Neural progenitor cell (in vitro differentiated cells): ENCODE data around the gene SLC25A44. TPM values are rescaled to one million over a fixed set of nuclear protein-coding genes. Genes with fewer than 3 reads are reported as not detected.

Source experiments
- DNase-seq: peaks from one replicate; pipeline ENCODE4 v3.0.0-alpha.2; 2016; ENCODE audit warnings: low spot score
- H2AFZ ChIP-seq: fragments of 200-600 bp; sonication (generic); replicated peaks from 2 replicates; pipeline ENCODE4 v1.6.1; 2016; ENCODE audit warnings: antibody characterized with exemption
- H3F3A ChIP-seq: fragments of 200-600 bp; sonication (generic); 2 replicates; pipeline ENCODE4 v1.6.1; 2016; ENCODE audit warnings: antibody characterized with exemption, low read depth
- H3K27ac ChIP-seq: fragments of 200-600 bp; sonication (generic); 2 replicates; pipeline ENCODE4 v1.5.1; 2016; ENCODE audit warnings: mild to moderate bottlenecking
- H3K27me3 ChIP-seq: fragments of 200-600 bp; sonication (generic); 2 replicates; pipeline ENCODE4 v1.6.1; 2016; ENCODE audit warnings: mild to moderate bottlenecking, moderate library complexity
- H3K36me3 ChIP-seq: fragments of 200-600 bp; sonication (generic); 2 replicates; pipeline ENCODE4 v1.5.1; 2016
- H3K4me1 ChIP-seq: fragments of 200-600 bp; sonication (generic); 2 replicates; pipeline ENCODE4 v1.6.1; 2016; ENCODE audit warnings: mixed run types
- H3K4me2 ChIP-seq: fragments of 200-600 bp; sonication (generic); 2 replicates; pipeline ENCODE4 v1.6.1; 2016
- H3K4me3 ChIP-seq: fragments of 200-600 bp; sonication (generic); 2 replicates; pipeline ENCODE4 v1.5.1; 2016
- H3K79me2 ChIP-seq: fragments of 200-600 bp; sonication (generic); 2 replicates; pipeline ENCODE4 v1.6.1; 2016; ENCODE audit warnings: low read depth
- H3K9ac ChIP-seq: fragments of 200-600 bp; sonication (generic); 2 replicates; pipeline ENCODE4 v1.6.1; 2016
- H3K9me3 ChIP-seq: fragments of 200-600 bp; sonication (generic); 2 replicates; pipeline ENCODE4 v1.5.1; 2016; ENCODE audit warnings: low read depth
- H4K20me1 ChIP-seq: fragments of 200-600 bp; sonication (generic); 2 replicates; pipeline ENCODE4 v1.6.1; 2016; ENCODE audit warnings: low read depth
- H3K27ac Mint-ChIP-seq: 3 replicates; pipeline ENCODE4 v1.8.0; 2021; ENCODE audit warnings: mixed read lengths
- H3K27me3 Mint-ChIP-seq: 2 replicates; pipeline ENCODE4 v1.8.0; 2022; ENCODE audit warnings: low read depth, mild to moderate bottlenecking, inconsistent platforms, moderate library complexity, mixed read lengths; ENCODE audit not compliant: insufficient read depth
- H3K36me3 Mint-ChIP-seq: 3 replicates; pipeline ENCODE4 v1.8.0; 2021; ENCODE audit warnings: mixed read lengths
- H3K4me1 Mint-ChIP-seq: 3 replicates; pipeline ENCODE4 v1.8.0; 2021; ENCODE audit warnings: mixed read lengths
- H3K4me3 Mint-ChIP-seq: 3 replicates; pipeline ENCODE4 v1.8.0; 2021; ENCODE audit warnings: mild to moderate bottlenecking, moderate library complexity, mixed read lengths
- H3K9me3 Mint-ChIP-seq: 3 replicates; pipeline ENCODE4 v1.8.0; 2020; ENCODE audit warnings: mixed read lengths
- CTCF ChIP-seq: fragments of 200-600 bp; sonication (generic); IDR thresholded peaks from 2 replicates; pipeline ENCODE4 v1.5.1; 2017; ENCODE audit warnings: antibody characterized with exemption, mild to moderate bottlenecking
- EZH2 ChIP-seq: fragments of 200-600 bp; sonication (generic); IDR thresholded peaks from 2 replicates; pipeline ENCODE4 v1.6.1; 2017; ENCODE audit warnings: antibody characterized with exemption, mild to moderate bottlenecking, moderate library complexity
- EZH2phosphoT487 ChIP-seq: fragments of 200-600 bp; sonication (generic); IDR thresholded peaks from 2 replicates; pipeline ENCODE4 v1.6.1; 2017; ENCODE audit warnings: antibody characterized with exemption
- total RNA-seq: library from RNA; depleted of rRNA; stranded (reverse); fragments of >200 nt; gene quantifications from 2 replicates; pipeline ENCODE4 v1.2.3, GENCODE V29; 2015; ENCODE audit warnings: low replicate concordance

Gene SLC25A44
- total RNA-seq, 1 donor from 2014 or later: 4.6 TPM

DNA sequence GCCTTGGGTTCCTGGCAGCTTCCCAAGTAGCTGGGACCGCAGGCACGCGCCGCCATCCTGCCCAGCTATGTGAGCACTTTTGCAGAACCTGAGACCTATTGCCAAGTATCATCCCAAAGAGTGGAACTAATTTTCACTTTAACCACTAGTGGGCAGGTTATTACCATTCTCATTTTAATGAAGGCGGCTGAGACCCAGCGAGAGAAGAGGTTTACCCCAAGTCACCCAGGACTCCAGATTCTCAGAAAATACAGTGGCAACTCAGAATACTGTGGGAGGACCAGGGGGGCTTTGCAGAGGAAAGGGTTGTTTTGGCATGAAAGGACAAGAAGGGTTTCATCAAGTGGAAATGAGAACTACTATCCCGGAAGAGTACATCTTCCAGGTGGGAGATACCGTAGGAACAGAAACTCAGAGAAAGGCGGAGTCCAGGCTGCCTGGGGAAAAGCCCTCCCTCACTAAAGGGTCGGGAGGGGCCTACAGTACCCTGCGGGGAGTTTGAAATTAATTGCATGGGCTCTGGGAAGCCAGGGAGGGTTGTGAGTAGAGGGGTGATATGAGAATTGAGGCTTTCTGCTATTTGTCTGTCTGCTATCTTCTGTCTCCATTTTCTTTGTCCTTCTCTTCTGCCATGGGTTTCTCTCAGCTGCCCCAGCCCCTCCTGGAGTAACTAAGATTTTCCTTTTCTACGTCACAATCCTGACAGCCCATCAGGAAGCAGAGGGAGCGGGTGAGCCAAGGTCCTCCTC, 47.7 kb upstream of the SLC25A44 start:
- Histone ChIP-seq H3K27me3 (peaks cover 6% of the 10 kb centered on the region), H3K4me3 (peak overlapping the region; percentile 22), H3K4me2 (peak overlapping the region; percentile 67), H4K20me1 (no peaks in the 10 kb centered on the region), H2AFZ (peak overlapping the region; percentile 53), H3K79me2 (no peaks in the 10 kb centered on the region), H3K4me1 (peaks cover 40% of the 10 kb centered on the region), H3K27ac (no peak overlapping the region), H3K9me3 (no peaks in the 10 kb centered on the region), H3K36me3 (no peaks in the 10 kb centered on the region), H3K9ac (no peak overlapping the region), H3F3A (peaks cover 23% of the 10 kb centered on the region)
- peak; percentile 68 for DNase-seq
- peak overlapping the region; percentile 54 for H3K27ac Mint-ChIP-seq
- TF ChIP-seq CTCF: peak; percentile 66
- no peak for TF ChIP-seq EZH2phosphoT487
- H3K9me3 Mint-ChIP-seq: no peaks in the 10 kb centered on the region
- no peaks in the 10 kb centered on the region for H3K36me3 Mint-ChIP-seq
- H3K4me3 Mint-ChIP-seq: peak overlapping the region; percentile 74
- H3K27me3 Mint-ChIP-seq: peaks cover 11% of the 10 kb centered on the region
- H3K4me1 Mint-ChIP-seq: peaks cover 43% of the 10 kb centered on the region

DNA sequence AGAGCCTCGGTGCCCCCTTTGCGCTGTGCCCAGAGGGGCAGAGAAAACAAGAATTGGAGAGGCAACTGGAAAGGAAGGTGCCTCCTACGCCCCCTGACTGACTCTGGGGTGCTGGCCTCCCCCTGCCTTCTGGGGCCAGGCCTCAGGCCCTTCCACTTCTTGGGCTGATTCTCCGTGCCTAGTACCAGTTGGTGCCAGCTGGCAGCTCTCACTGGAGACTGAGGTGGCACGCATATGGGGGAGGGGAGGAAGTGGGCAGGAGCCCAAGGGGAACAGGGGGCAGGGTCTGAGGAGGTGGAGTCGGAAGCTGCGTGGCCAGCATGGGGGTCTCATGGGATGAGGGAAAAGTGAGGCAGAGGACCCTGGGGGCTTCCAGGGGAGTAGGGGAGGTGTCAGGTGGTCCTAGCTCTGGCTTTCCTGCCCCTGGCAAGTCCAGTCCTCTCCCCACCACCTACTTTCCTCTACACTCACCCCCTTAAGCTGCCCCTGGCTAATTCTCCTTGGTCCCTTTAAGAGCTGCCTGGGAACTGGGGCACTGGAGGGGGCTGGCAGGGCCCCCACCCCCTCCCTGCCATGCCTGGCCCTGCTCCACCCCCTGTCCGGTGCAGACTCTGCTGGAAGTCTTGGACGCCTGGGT, 47.0 kb upstream of the SLC25A44 start:
- peaks cover 46% of the 10 kb centered on the region for H3K4me1 Mint-ChIP-seq
- H3K79me2 ChIP-seq: no peaks in the 10 kb centered on the region
- H3K4me2 ChIP-seq: peak overlapping the region; percentile 67
- no peak overlapping the region for H3K27ac Mint-ChIP-seq
- no peak overlapping the region for H3K9ac ChIP-seq
- H3K27me3 ChIP-seq: peaks cover 6% of the 10 kb centered on the region
- H3K27ac ChIP-seq: no peak overlapping the region
- peak overlapping the region; percentile 74 for H3K4me3 Mint-ChIP-seq
- no peaks in the 10 kb centered on the region for H4K20me1 ChIP-seq
- no peaks in the 10 kb centered on the region for H3K36me3 ChIP-seq
- no peaks in the 10 kb centered on the region for H3K36me3 Mint-ChIP-seq
- no peak for TF ChIP-seq CTCF
- TF ChIP-seq EZH2: no peak
- TF ChIP-seq EZH2phosphoT487: no peak
- H3K4me3 ChIP-seq: peak overlapping the region; percentile 22
- H3K9me3 ChIP-seq: no peaks in the 10 kb centered on the region
- H2AFZ ChIP-seq: peak overlapping the region; percentile 53
- no peaks in the 10 kb centered on the region for H3K9me3 Mint-ChIP-seq
- H3F3A ChIP-seq: peaks cover 23% of the 10 kb centered on the region
- peaks cover 40% of the 10 kb centered on the region for H3K4me1 ChIP-seq
- H3K27me3 Mint-ChIP-seq: peaks cover 11% of the 10 kb centered on the region
- no peak for DNase-seq

- Histone ChIP-seq H3F3A (peaks cover 18% of the 10 kb centered on the region), H3K27me3 (peaks cover 6% of the 10 kb centered on the region), H3K79me2 (no peaks in the 10 kb centered on the region), H2AFZ (no peak overlapping the region), H3K4me3 (no peak overlapping the region), H3K4me1 (peaks cover 40% of the 10 kb centered on the region), H3K9ac (no peak overlapping the region), H4K20me1 (no peaks in the 10 kb centered on the region), H3K36me3 (no peaks in the 10 kb centered on the region), H3K4me2 (no peak overlapping the region), H3K9me3 (no peaks in the 10 kb centered on the region), H3K27ac (no peak overlapping the region)
- peak overlapping the region; percentile 22 for H3K4me3 Mint-ChIP-seq
- TF ChIP-seq CTCF: no peak
- TF ChIP-seq EZH2: no peak
- TF ChIP-seq EZH2phosphoT487: no peak
- peaks cover 57% of the 10 kb centered on the region for H3K4me1 Mint-ChIP-seq
- H3K27ac Mint-ChIP-seq: no peak overlapping the region
- no peaks in the 10 kb centered on the region for H3K36me3 Mint-ChIP-seq
- H3K9me3 Mint-ChIP-seq: no peaks in the 10 kb centered on the region
- no peak for DNase-seq
- H3K27me3 Mint-ChIP-seq: peaks cover 11% of the 10 kb centered on the region
Measured at GRCh38 chr1:156148216-156148615, 45.7 kb upstream of the SLC25A44 start.
